NCI-H2081 treated with DMSO at 0.1 percent for 48 hours (cell line): ENCODE results near the gene SYDE2.
A peak's percentile ranks its signal among the peaks of the same experiment; 100 is the strongest.
"Not testable (repeated sequence)": the region's sequence is repeated elsewhere in the genome, so short reads cannot be mapped to it uniquely, and the experiment has no call there.

Experiments used
- DNase-seq: peaks from one replicate; lab custom pipeline; 2025; lab: John Stamatoyannopoulos, UW

SYDE2 gene

GRCh38 chr1:85200463-85201339, at the start of gene SYDE2:
SYDE2 (minus strand) TSS chr1:85201016; CDS start chr1:85200996, 20 bp downstream.
- DNase-seq: no peak

- not testable (repeated sequence) for DNase-seq
Measured at GRCh38 chr1:85249042-85249441, 48.2 kb upstream of the SYDE2 start.

GRCh38 chr1:85245891-85246290, 45.1 kb upstream of the SYDE2 start:
- DNase-seq: no peak

DNA sequence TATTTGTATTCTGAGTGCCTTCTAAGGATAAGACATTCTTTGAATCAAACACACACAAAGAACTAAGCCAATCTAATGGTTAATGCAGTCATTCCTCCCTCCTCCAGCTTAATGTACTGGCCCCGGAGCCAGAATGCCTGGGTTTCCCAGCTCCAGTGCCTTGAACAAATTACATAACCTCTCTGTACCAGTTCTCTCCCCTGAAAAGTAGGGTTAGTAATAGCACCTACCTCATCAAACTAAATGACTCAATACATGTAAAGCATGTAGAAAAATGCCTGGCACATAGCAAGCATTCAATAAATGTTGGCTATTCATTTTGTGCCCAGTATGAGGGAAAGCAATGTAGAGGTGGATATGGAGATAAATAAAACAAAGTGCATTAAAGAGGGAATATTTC, 44.6 kb upstream of the SYDE2 start:
- DNase-seq: no peak

DNA sequence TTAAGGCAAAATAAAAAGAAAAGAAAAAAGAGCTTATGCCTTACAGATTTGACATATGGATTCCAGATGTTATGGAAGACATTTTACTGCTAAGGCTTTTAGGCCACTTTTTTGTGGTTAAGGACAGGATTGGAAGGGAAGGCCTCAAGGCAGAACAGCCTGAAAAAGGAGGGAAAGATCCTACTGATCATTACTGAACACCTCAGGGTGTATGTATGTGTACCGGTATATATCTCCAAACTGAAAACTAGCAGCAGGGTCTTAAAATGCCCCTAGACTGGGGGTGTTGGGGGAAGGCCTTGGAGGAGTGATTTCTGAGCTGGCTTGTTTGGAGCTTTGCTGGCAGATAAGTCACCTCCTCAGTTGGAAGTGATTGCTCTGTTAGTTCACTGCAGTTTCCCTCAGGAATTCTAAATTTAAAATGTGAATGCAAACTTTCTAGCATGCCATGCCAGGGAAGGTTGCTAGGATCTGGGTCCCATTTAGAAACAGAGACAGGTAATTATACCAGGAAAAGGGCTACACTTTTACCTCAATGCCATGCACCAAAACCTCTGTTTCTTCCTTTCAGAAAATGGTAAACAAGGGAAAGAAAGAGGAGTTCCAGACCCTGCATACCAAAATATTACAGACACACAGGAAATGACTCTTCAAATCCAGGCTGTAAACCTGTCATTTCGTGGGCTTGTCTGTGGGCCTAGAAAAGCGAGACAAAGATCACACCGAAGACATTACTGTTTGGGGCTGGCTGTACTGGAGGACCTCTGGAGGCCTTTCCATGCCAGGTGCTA, 43.6 kb upstream of the SYDE2 start:
- DNase-seq: no peak

GRCh38 chr1:85243372-85243771, 42.6 kb upstream of the SYDE2 start:
- DNase-seq: no peak

DNA sequence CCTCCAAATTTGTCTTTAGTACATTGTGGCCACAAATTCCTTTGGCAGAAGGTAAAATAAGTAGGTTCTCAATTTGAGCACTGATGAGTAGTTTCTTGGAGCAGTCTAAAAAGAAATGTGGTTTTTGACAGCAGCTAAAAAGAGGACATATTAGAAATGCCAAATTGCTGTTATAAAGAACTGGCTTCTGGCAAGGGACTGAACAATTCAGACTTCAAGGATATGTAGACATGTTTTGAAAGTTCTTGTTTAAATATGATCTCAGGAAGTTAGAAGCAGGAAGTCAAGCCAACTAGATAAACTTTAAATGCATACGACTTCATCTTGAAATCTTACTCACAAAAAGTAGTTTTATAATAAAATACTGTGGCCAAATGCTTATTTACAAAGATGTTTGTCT, 39.8 kb upstream of the SYDE2 start:
- DNase-seq: no peak

DNA sequence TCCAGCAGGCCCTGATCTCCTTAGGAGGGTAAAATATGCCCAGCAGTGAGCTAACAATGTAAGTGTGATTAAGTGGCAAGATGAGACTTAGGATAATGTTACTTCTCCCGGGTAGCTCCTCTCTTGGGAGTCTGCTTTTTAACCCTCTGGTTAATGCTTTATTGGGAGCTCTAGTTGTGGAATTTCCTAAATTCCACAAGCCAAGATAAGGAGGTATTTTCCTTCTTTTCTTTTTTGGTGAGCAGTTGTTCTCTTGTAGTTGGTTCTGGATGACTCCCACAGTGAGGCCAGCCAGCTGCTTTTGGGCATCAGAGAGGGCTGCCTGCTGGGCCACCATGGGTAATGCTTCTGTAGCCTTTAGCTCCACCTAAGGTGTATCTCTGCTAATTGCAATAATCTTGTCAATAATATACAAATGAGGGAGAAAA, 39.4 kb upstream of the SYDE2 start:
- DNase-seq: peak; percentile 9

GRCh38 chr1:85237613-85238012, 36.8 kb upstream of the SYDE2 start:
- DNase-seq: no peak

- DNase-seq: no peak
Measured at GRCh38 chr1:85230305-85230977, 29.6 kb upstream of the SYDE2 start.

GRCh38 chr1:85229574-85230097, 28.8 kb upstream of the SYDE2 start:
- DNase-seq: peak; percentile 6

GRCh38 chr1:85228972-85229371, 28.2 kb upstream of the SYDE2 start:
- DNase-seq: no peak

GRCh38 chr1:85225624-85226380, 25.0 kb upstream of the SYDE2 start:
- no peak for DNase-seq

DNA sequence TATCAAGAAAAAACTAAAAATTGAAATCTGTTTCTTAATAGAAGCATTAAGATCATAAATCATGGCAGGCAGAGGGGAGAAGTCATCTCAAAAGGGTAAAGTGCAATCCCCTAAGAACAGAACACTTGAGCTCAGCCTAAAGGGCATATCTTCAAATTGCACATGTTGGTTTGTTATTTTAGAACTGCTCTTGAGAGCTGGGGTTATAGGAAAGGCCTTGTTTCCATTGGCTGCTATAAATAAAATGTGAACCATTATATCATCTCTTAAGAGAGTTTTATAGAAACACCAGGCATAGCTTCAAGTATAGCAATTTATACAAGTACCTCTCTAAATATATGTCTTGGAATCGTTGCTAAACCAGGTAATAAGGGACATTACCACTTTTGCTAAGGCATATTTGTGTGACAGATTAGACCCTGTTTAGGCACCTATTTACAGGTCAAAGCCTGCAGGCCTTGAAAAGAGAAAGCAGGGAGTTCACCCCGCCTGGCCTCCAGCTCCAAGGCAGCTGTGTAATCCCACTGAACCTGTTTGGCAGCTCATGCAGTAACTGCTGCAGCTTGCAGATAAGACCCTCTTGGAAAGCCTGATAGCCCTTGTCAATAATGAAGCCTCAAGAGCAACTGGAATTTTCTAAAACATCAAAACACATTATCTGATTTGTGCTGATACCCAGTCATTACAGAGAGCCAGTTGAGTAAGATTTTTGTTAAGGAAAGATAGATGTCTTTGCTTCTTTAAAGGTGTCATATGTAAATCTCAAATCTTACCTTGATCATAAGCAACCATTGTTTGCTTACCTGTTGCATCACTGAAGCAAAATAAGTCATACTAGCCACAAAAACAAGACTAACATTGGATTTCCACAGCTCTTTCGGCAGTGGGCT, 24.2 kb upstream of the SYDE2 start:
- no peak for DNase-seq

GRCh38 chr1:85224295-85224694, 23.5 kb upstream of the SYDE2 start:
- no peak for DNase-seq

DNA sequence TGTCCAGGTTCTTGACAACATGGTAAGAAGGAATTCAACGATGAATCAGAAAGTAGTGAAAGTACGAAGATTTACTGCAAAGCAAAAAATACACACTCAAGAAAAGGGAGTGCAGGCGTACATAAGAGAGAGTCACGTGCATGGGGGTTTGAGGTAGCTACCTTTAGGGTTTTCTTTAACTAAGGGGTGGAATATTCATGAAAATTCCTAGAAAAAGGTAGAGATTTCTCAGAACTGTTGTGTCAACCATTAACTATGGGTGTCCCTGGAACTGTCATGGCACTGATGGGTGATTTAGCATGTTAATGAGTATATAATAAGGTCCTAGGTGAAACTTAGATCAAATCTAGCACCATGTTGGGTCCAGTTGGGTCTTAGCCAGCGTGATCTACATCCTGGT, 22.5 kb upstream of the SYDE2 start:
- no peak for DNase-seq

GRCh38 chr1:85220756-85221201, 20.0 kb upstream of the SYDE2 start:
- no peak for DNase-seq

DNA sequence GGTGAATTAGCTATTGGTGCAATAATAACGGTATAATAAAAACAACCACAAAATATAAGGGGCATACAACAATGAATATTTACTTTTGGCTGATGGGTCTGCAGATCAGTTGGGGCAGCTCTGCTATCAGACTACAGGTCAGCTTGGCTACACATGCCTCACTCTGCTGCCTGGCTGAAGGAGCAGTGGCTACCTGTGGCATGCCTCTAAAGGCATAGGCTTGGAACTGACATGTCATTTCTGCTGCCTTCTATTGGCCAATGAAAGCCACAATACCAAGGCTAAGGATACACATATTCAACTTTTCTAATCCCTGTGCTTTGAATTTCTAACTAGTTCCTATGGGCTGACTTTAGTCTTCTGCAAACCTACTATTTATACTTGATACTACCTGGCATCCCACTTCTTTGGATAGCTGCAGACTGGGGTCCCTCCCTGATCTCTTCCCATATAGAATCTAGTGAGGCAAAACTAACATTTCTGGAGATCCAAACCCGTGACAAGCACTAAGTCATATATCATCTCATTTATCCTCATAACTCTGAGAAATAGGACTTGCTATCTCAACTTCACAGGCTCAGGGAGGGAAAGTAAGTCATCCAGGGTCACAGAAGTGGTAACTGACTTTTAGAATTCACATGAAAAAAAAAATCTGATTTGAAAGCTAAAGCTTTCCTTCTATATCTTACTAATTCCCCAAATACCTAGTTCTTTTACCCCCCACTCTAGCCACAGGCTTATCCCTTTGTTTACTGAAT, 19.2 kb upstream of the SYDE2 start:
- DNase-seq: no peak

DNA sequence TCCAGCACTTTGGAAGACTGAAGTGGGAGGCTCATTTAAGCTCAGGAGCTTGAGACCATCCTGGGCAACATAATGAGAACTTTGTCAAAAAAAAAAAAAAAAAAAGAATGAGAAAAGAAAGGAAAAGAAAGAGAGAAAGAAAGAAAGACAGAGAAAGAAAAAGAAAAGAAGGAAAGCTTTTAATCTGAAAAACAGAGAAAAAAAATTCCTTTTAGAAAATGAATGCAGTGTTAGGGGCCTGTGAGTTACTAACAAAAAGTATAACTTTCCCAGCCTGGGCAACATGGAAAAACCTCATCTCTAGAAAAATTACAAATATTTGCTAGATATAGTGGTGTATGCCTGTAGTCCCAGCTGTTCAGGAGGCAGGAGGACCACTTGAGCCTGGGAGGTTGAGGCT, 15.9 kb upstream of the SYDE2 start:
- DNase-seq: no peak

- no peak for DNase-seq
Measured at GRCh38 chr1:85214654-85215053, 13.8 kb upstream of the SYDE2 start.
